Choroid plexus epithelial cell (primary cell): ENCODE results near the gene RYR2.

ENCODE experiments used
- DNase-seq: peaks from one replicate; pipeline ENCODE4 v3.0.0-alpha.2; 2010; ENCODE audit warnings: low read depth
- H3K4me3 ChIP-seq: 2 replicates; pipeline ENCODE4 v1.5.1; 2011; ENCODE audit warnings: low read depth, mild to moderate bottlenecking, control low read depth, low read length, moderate library complexity
- CTCF ChIP-seq: conservative IDR thresholded peaks from 2 replicates; pipeline ENCODE4 v1.5.1; 2011; ENCODE audit warnings: low read depth, mild to moderate bottlenecking, control low read depth, inconsistent platforms, low read length, moderate library complexity

Gene RYR2

DNA sequence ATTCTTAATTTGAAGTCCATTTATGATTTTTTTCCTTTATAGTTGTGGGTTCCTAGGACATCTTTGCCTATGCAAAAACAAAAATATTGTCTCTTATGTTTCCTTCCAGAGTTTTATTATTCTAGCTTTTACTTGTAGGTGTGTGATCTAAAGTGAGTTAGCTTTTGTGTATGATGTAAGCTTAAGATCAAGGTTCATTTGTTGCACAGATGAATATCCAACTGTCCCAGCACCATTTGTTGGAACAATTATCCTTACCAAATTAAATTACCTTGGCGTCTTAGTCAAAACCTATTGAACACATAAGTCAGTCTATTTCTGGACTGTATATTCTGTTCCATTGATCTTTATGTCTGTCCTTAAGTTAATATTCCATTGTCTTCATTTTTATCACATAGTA lies 511.1 kb downstream of the RYR2 start:
- TF ChIP-seq CTCF = no peak
- no peak overlapping the region for H3K4me3 ChIP-seq
- no peak for DNase-seq

DNA sequence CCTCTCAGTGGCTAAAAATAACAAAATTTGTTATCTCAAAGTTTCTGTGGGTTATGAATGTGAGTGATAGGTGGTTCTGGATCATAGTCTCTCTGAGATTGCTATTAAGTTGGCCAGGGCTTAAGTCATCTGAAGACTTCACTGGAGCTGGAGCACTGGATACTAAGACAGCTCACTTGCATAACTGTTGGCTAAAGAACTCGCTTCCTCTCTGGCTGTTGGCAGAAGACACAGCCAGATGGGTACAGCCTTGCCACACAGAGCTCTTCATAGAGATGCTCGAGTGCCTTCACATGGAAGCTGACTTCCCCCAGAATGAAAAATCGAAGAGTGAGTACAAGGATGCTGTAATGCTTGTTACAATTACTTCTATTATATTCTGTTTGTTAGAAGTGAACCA lies 514.9 kb downstream of the RYR2 start:
- DNase-seq = no peak
- no peak overlapping the region for H3K4me3 ChIP-seq
- TF ChIP-seq CTCF = no peak

DNA sequence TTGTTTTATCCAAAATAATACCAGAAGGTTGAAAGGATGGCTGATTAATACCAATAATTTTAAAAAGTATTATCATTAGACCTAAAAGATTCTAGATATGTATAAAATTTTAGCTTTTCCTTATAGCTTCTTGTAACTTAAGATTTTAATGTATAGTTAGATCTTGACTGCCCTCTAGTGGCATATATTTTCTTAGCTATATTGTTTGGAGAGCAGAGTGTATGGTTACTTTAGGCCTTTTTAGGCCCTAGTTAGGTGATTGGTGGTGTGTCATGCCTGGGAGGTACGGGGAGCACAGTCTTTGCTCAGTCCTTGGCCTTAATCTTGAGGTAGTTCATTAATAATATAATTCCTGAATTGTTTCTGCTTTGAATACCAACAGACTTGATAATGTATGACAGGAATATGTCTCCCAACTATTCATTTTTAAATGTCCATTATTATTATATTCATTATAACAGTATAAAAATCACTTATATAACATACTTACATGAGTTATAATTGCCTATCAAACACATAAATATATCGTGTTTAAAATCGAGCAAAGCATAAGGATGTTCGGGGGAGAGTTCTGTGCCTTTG lies 520.3 kb downstream of the RYR2 start:
- DNase-seq = peak; percentile 84
- TF ChIP-seq CTCF = peak; percentile 63
- no peak overlapping the region for H3K4me3 ChIP-seq

GRCh38 chr1:237565236-237565635 lies 523.3 kb downstream of the RYR2 start:
- DNase-seq = no peak
- no peak for TF ChIP-seq CTCF
- no peak overlapping the region for H3K4me3 ChIP-seq

- no peak overlapping the region for H3K4me3 ChIP-seq
- no peak for TF ChIP-seq CTCF
- no peak for DNase-seq
Measured at GRCh38 chr1:237566581-237566980, 524.6 kb downstream of the RYR2 start.

GRCh38 chr1:237568955-237569354 lies 527.0 kb downstream of the RYR2 start:
- H3K4me3 ChIP-seq = no peak overlapping the region
- TF ChIP-seq CTCF = no peak
- peak; percentile 1 for DNase-seq

GRCh38 chr1:237570530-237570929 lies 528.5 kb downstream of the RYR2 start:
- H3K4me3 ChIP-seq = no peak overlapping the region
- no peak for TF ChIP-seq CTCF
- no peak for DNase-seq
